ENCODE results near the gene PLEKHJ1. TPM values are rescaled to one million over a fixed set of nuclear protein-coding genes. Genes with fewer than 3 reads are reported as not detected.
A peak's percentile ranks its signal among the peaks of the same experiment; 100 is the strongest.
"Not testable (repeated sequence)": the region's sequence is repeated elsewhere in the genome, so short reads cannot be mapped to it uniquely, and the experiment has no call there.

PLEKHJ1 gene
- total and polyA plus RNA-seq, 12 donors: 18.1 to 89.5 (median 71.7) TPM

DNA sequence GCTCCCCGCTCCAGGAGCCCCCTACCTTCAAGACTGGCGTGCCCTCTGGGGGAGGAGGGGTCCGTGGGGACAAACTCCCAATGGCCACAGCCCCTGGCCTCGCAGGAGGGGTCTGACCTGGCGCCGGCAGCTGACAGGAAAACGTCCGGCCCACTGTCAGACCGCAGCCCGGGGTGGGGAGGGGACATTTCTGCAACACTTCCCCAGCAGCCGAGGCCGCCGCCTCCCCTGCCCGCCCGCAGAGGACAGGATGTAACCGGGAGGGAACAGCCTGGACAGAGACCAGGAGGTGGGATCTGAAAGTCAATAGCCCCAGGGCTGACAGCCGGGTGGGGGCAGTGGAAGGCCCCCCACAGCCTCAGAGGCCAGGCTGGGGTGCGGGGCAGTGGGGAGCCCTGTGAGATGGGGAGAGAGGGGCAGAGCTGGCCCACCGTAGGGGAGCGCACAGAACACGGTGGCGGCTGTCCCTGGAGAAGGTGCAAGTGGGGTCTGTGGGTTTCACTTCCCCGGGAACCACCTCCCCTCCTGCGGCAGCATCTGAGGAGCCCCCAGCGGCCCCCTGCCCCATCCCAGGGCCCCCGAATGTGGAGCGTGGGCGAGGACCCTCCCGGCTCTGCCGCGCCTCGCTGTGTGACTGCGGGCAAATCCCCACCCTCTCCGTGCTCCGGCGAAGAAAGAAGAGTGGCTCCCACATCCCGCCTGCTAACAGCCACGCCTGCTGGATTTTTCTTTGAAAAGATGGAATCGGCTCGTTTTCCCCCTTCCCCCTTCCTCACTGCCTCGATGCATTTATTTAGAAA lies 46.1 kb upstream of the PLEKHJ1 start, which contains the start of gene PEAK3:
Gene PEAK3 (minus strand): TSS at position 114 of the 800 bp plus-strand sequence. CDS start 1,244 bp downstream, outside the sequence.
- H3K4me3 ChIP-seq: peak within 1 kb of the TSS in 2 of 4 donors; percentile 19 to 28
- H3K27me3 ChIP-seq: peaks cover 4% of the 10 kb centered on the region
- TF ChIP-seq POLR2A (IDR thresholded peaks at IDR 0.05): no peak
- TF ChIP-seq, protein P1, sequence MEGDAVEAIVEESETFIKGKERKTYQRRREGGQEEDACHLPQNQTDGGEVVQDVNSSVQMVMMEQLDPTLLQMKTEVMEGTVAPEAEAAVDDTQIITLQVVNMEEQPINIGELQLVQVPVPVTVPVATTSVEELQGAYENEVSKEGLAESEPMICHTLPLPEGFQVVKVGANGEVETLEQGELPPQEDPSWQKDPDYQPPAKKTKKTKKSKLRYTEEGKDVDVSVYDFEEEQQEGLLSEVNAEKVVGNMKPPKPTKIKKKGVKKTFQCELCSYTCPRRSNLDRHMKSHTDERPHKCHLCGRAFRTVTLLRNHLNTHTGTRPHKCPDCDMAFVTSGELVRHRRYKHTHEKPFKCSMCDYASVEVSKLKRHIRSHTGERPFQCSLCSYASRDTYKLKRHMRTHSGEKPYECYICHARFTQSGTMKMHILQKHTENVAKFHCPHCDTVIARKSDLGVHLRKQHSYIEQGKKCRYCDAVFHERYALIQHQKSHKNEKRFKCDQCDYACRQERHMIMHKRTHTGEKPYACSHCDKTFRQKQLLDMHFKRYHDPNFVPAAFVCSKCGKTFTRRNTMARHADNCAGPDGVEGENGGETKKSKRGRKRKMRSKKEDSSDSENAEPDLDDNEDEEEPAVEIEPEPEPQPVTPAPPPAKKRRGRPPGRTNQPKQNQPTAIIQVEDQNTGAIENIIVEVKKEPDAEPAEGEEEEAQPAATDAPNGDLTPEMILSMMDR (IDR thresholded peaks at IDR 0.05): no peak
- H3K4me1 ChIP-seq (replicated peaks in 1 of 2): no peaks in the 10 kb centered on the region
- intact Hi-C loops (cut with DNase I): loop anchor here in 1 of 2 donors (10.0 kb wide), 1 partner anchor 103 kb away; no protein-coding TSS in a partner anchor
- H3K27ac ChIP-seq: peak within 1 kb of the TSS in 2 of 5 donors; percentile 34 to 79
- no peaks in the 10 kb centered on the region for H3K36me3 ChIP-seq (replicated peaks in 1 of 2)
- 13 to 19% (median 14%) methylated on average over 16 to 41 of the region's 41 CpGs for WGBS, 4 donors
- peak; percentile 50 to 85 (median 65) for DNase-seq
- H3K9me3 ChIP-seq (replicated peaks in 1 of 3): no peaks in the 10 kb centered on the region

DNA sequence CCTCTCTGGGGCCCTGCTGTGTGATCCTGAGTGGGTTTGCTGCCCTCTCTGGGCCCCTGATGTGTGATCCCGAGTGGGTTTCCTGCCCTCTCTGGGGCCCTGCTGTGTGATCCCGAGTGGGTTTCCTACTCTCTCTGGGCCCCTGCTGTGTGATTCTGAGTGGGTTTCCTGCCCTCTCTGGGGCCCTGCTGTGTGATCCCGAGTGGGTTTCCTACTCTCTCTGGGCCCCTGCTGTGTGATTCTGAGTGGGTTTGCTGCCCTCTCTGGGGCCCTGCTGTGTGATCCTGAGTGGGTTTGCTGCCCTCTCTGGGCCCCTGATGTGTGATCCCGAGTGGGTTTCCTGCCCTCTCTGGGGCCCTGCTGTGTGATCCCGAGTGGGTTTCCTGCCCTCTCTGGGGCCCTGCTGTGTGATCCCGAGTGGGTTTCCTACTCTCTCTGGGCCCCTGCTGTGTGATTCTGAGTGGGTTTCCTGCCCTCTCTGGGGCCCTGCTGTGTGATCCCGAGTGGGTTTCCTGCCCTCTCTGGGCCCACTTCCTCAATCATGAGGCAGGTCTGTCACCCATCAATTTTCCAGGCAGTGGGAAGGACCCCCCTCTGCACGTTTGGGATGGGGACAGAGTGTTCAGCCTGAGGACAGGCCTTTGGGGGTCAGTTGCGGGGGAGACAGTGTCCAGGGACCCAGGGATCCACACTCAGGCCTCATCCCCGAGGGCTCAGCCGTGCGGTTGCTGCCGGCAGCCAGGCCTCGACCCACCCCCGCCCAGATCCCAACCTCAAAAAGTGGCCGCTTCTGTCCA lies 45.3 kb upstream of the PLEKHJ1 start:
- not testable (repeated sequence) for H3K36me3 ChIP-seq (replicated peaks in 1 of 2); H3K27me3 ChIP-seq; H3K4me1 ChIP-seq (replicated peaks in 1 of 2); DNase-seq; H3K9me3 ChIP-seq (replicated peaks in 1 of 3)
- intact Hi-C loops (cut with DNase I): loop anchor here in 1 of 2 donors (10.0 kb wide), 1 partner anchor 103 kb away; no protein-coding TSS in a partner anchor
- Histone ChIP-seq H3K4me3 (peak overlapping the region in 2 of 4 donors; percentile 19 to 28), H3K27ac (peak overlapping the region in 2 of 5 donors; percentile 34 to 79)
- 21 to 27% (median 25%) methylated on average over 3 to 16 of the region's 16 CpGs for WGBS, 4 donors

DNA sequence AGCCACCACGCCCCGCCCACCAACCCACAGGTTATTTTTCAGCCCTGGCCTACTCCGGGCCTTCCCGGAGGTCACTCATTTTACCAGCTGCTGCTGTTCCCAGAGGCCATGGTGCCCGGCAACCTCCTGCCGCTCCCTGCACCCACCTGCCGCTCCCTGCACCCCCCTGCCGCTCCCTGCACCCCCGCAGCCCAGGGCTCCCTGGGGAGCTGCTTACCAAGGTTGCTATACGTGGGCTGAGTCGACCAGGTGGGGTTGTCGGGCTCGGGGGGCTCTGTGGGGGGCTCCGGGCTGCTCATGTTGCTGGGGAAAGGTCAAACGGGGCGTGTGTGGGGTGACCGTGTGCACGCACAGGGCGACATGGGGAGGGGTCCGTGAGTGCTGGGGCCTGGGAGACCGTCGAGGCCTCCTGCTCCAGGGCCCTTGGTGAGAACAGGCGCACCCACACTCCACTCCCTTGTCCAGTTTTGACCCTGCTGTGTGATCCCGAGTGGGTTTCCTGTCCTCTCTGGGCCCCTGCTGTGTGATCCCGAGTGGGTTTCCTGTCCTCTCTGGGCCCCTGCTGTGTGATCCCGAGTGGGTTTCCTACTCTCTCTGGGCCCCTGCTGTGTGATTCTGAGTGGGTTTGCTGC lies 44.6 kb upstream of the PLEKHJ1 start:
- H3K4me1 ChIP-seq (replicated peaks in 1 of 2): peaks cover 0 to 6% of the 10 kb centered on the region in 2 donors
- no peak overlapping the region for H3K27ac ChIP-seq
- no peak for TF ChIP-seq POLR2A (IDR thresholded peaks at IDR 0.05)
- TF ChIP-seq, protein P1 (IDR thresholded peaks at IDR 0.05): no peak
- H3K9me3 ChIP-seq (replicated peaks in 1 of 3): no peaks in the 10 kb centered on the region
- no peaks in the 10 kb centered on the region for H3K36me3 ChIP-seq (replicated peaks in 1 of 2)
- no peak overlapping the region for H3K4me3 ChIP-seq
- peaks cover 4% of the 10 kb centered on the region for H3K27me3 ChIP-seq
- intact Hi-C loops (cut with DNase I): loop anchor here in 1 of 2 donors (10.0 kb wide), 1 partner anchor 104 kb away; no protein-coding TSS in a partner anchor
- WGBS, 4 donors: 70 to 82% (median 71%) methylated on average over 12 to 26 of the region's 26 CpGs
- DNase-seq: no peak

DNA sequence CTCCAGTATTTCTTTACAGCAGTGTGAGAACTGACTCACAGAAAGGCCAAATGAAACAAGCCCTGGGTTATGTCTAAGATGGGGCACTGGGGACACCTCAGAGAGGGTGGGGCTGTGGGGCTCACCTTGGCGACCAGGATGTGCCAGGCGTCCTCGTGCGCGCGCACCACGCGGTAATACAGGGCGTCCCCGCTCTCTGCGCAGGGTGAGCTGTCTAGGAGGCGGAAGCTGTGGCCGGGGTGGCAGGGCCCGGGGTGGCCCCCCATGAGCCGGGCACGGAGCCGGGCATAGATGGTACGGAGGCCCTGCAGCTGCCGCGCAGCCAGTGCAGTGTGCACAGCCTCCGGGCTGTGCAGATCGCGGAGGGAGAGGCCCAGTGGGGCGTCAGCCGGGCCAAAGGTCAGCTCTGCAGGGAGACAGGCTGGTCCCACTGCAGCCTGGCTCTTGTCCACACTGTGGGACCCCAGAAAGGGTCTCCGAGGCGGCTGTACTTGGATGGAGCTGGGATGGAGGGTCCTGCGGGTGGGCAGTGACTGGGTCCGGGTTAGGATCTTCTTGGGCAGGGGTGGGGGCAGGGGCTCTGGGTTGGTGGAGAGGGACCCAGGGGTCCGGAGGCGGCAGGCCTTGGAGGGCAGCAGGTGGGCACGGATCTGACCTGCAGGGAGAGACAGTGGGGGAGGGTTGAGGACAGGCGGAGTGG lies 42.5 kb upstream of the PLEKHJ1 start:
- Histone ChIP-seq H3K4me3 (no peak overlapping the region), H3K4me1 (replicated peaks in 1 of 2) (peaks cover 8 to 24% of the 10 kb centered on the region in 2 donors), H3K36me3 (replicated peaks in 1 of 2) (peaks cover 0 to 1% of the 10 kb centered on the region in 2 donors), H3K27ac (no peak overlapping the region), H3K27me3 (no peaks in the 10 kb centered on the region), H3K9me3 (replicated peaks in 1 of 3) (no peaks in the 10 kb centered on the region)
- 85 to 92% (median 89%) methylated on average over 11 to 33 of the region's 33 CpGs for WGBS, 4 donors
- TF ChIP-seq, protein P1 (IDR thresholded peaks at IDR 0.05): no peak
- TF ChIP-seq POLR2A (IDR thresholded peaks at IDR 0.05): no peak
- intact Hi-C loops (cut with DNase I): loop anchor here in 1 of 2 donors (5.0 kb wide), 1 partner anchor 114 kb away; no protein-coding TSS in a partner anchor
- DNase-seq: peak in 1 of 7 donors; percentile 8

All from adrenal gland (tissue), 12 donors.